Prostate gland (tissue), 2 donors: ENCODE data around the gene MIPOL1.

Experiments used
- POLR2A ChIP-seq: fragments of 450-650 bp; IDR thresholded peaks from one replicate; pipeline ENCODE4 v1.6.1; 2016; ENCODE audit warnings: antibody characterized with exemption, mild to moderate bottlenecking
- TF ChIP-seq, protein P1 (sequence below), 4 experiments: fragments of 200-600 bp in 2 of 4; fragments of 450-650 bp in 2 of 4; sonication (generic) in 2 of 4; IDR thresholded peaks; 1 replicate in 3 of 4; 2 replicates in 1 of 4; pipeline ENCODE4 v1.5.1; 2016 to 2019; ENCODE audit warnings: antibody characterized with exemption in 4 of 4, mild to moderate bottlenecking in 2 of 4, moderate library complexity in 2 of 4

DNA sequence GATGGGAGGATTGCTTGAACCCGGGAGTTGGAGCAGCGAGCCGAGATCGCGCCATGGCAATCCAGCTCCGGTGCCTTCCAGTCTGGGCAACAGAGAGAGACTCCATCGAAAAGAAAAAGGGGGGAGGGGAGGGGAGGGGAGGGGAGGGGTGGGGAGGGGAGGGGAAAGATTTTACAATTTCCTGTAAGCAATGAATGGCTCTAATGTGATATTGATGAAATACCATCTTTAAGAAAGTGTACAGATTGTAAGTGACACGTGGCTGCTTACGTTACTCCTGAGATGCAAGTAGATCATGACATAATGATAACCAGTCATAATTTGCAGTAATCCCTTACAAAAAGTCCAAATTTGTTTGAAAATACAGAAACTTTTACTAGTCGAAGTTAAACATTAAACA lies 26.7 kb upstream of the MIPOL1 start:
- TF ChIP-seq POLR2A = no peak
- TF ChIP-seq, protein P1, sequence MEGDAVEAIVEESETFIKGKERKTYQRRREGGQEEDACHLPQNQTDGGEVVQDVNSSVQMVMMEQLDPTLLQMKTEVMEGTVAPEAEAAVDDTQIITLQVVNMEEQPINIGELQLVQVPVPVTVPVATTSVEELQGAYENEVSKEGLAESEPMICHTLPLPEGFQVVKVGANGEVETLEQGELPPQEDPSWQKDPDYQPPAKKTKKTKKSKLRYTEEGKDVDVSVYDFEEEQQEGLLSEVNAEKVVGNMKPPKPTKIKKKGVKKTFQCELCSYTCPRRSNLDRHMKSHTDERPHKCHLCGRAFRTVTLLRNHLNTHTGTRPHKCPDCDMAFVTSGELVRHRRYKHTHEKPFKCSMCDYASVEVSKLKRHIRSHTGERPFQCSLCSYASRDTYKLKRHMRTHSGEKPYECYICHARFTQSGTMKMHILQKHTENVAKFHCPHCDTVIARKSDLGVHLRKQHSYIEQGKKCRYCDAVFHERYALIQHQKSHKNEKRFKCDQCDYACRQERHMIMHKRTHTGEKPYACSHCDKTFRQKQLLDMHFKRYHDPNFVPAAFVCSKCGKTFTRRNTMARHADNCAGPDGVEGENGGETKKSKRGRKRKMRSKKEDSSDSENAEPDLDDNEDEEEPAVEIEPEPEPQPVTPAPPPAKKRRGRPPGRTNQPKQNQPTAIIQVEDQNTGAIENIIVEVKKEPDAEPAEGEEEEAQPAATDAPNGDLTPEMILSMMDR (IDR thresholded peaks at IDR 0.05) = no peak
